GM19372 (cell line): Measurements from ENCODE around the gene AMY1B.
"Not testable (repeated sequence)": the region's sequence is repeated elsewhere in the genome, so short reads cannot be mapped to it uniquely, and the experiment has no call there.

Experiments
- ATAC-seq: cut with Tn5 transposase; IDR thresholded peaks from one replicate; pipeline ENCODE4 v1.9.1; 2021; ENCODE audit warnings: mild to moderate bottlenecking, low read depth, moderate library complexity; ENCODE audit not compliant: unreplicated experiment

The AMY1B gene

DNA sequence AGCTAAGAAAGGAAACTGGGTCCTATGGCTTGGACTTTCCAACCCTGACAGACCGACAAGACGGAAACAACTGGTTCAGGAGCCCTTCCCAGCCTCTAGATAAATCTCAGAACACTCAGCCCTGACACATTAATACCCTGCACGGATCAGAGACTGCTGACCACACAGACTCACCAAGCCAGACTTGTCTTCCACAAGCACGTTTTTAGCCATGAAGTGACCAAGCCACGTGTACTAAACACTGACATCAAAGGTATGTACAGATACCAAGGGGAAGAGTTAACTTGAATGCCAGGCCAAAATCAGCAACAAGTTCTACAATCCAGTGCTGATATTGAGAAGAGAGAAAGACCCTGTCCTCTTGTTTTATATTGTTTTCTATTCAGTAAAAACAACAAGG is at the start of gene AMY1B:
AMY1B (minus strand) TSS at position 101 of the 400 bp plus-strand sequence. CDS start 571 bp downstream, outside the sequence.
- ATAC-seq, result not testable (repeated sequence)

DNA sequence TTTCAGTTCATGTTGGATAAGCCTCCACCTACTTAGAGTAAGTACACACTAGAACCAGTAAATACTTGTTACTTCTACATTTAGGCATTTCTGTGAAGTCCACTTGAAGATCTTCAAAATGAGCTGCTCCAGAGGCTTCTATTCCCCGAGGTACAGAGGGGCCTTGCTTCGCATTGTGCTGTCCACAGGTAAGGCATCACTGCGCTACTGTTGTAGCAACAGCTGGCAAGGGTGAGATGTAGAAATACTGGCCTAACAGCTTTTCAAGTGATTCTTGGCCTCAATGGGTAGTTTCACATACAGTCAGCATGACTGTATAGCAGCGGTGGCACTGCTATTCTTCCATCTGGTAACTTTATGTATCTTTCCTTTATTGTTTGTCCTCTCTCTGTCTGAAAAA is 49.0 kb upstream of the AMY1B start:
- not testable (repeated sequence) for ATAC-seq

DNA sequence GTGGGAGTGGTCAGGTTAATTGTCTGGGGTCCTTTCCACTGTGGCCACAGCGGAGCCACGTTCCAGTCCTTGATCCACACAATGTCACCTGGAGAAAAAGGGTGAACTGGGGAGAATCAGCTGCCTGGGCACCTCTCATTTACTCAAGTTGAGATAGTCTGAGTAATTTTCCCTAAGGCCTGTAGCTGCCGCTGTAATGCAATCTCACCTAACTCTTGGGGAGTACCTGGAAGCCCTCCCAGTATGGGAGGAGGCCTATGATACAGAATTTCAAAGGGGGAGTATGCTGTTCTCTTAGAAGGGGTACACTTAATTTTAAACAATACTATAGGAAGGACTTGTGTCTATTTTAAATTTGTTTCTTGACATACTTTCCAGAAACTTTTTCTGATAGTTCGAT is 48.4 kb upstream of the AMY1B start:
- not testable (repeated sequence) for ATAC-seq

DNA sequence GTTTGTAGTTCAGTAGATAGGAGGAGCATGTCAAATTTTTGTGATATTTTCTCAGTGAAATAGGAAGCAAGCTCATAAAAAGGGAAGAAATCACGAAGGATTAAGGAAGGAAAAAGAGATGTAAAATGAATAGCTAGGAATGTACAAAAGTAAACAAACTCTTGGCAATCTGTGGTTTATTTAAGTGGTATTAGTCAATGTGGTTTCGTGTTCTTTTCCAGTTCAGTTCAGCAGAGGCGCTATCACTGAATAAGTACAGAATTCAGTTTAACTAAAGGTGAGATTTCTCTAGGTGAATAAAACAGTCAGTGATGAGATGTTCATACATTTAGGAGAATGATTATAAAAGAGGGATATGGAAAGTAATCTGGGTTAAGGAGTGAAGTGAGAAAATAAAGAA is 42.0 kb upstream of the AMY1B start:
- not testable (repeated sequence) for ATAC-seq

DNA sequence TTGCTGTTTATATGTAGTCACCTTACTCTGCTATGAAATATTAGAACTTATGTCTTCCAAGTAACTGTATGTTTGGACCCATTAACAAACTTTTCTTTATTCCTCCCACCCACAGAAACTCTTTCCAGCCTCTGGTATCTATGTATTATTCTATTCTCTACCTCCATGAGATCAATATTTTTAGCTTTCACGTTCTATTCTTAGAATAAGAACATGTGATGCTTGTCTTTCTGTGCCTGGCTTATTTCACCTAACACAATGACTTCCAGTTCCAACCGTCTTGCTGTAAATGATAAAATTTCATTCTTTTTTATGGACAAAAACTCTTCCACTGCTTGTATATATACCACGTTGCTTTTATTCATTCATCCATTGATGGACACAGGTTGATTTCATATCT is 39.3 kb upstream of the AMY1B start:
- ATAC-seq, result not testable (repeated sequence)

DNA sequence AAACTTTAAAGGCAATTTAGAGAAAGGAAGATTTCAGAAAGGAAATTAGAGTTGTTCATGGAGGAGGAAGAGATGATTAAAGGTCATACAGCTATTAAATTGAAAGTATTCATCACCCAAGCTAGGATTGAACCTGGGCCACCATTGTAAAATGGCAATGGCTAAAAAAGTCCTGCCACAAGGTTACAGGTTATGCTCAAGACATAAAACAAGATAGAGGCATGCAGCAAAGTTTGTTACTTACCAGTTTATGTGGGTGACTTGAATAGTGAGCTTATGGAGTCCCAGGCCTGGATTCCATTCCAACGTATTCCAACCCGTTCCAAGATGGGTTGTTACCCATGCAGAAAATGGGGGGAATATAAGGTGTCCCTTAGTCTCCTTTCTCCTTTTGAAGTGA is 25.5 kb upstream of the AMY1B start:
- ATAC-seq, result not testable (repeated sequence)

DNA sequence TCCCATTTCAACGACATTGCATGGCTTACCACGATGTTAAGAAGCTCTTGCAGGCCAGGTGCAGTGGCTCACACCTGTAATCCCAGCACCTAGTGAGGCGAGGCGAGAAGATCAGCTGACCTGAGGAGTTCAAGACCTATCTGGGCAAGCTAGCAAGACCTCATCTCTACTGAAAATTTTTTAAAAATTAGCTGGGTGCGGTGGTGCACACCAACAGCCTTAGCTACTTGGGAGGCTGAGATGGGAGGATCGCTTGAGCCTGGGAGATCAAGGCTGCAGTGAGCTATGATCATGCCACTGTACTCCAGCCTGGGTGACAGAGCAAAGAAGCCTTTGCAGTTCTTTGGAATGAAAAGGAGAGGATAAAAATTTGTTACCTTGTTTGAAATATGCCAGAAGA is 21.4 kb upstream of the AMY1B start:
- ATAC-seq, result not testable (repeated sequence)

DNA sequence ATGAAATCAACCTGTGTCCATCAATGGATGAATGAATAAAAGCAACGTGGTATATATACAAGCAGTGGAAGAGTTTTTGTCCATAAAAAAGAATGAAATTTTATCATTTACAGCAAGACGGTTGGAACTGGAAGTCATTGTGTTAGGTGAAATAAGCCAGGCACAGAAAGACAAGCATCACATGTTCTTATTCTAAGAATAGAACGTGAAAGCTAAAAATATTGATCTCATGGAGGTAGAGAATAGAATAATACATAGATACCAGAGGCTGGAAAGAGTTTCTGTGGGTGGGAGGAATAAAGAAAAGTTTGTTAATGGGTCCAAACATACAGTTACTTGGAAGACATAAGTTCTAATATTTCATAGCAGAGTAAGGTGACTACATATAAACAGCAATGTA is 14.4 kb upstream of the AMY1B start:
- not testable (repeated sequence) for ATAC-seq

DNA sequence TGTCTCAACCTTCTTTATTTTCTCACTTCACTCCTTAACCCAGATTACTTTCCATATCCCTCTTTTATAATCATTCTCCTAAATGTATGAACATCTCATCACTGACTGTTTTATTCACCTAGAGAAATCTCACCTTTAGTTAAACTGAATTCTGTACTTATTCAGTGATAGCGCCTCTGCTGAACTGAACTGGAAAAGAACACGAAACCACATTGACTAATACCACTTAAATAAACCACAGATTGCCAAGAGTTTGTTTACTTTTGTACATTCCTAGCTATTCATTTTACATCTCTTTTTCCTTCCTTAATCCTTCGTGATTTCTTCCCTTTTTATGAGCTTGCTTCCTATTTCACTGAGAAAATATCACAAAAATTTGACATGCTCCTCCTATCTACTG is 11.7 kb upstream of the AMY1B start:
- not testable (repeated sequence) for ATAC-seq

DNA sequence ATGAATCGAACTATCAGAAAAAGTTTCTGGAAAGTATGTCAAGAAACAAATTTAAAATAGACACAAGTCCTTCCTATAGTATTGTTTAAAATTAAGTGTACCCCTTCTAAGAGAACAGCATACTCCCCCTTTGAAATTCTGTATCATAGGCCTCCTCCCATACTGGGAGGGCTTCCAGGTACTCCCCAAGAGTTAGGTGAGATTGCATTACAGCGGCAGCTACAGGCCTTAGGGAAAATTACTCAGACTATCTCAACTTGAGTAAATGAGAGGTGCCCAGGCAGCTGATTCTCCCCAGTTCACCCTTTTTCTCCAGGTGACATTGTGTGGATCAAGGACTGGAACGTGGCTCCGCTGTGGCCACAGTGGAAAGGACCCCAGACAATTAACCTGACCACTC is 5.2 kb upstream of the AMY1B start:
- not testable (repeated sequence) for ATAC-seq

DNA sequence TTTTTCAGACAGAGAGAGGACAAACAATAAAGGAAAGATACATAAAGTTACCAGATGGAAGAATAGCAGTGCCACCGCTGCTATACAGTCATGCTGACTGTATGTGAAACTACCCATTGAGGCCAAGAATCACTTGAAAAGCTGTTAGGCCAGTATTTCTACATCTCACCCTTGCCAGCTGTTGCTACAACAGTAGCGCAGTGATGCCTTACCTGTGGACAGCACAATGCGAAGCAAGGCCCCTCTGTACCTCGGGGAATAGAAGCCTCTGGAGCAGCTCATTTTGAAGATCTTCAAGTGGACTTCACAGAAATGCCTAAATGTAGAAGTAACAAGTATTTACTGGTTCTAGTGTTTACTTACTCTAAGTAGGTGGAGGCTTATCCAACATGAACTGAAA is 4.7 kb upstream of the AMY1B start:
- not testable (repeated sequence) for ATAC-seq

DNA sequence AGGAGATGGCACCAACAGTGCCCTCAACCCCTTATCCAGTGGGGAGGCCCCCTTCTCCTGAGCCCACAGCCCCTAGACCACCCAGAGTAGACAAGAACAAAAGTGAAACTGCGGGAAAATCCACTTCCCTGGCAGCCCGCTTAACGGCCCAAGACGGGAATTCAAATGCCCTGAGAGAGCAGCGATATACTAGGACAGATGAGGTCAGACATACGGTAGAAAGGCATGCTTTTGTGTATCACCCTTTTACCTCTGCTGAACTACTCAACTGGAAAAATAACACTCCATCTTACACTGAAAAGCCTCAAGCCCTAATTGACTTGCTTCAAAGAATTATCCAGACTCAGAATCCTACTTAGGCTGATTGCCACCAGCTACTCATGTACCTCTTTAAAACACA is 1.4 kb upstream of the AMY1B start:
- ATAC-seq, result not testable (repeated sequence)

DNA sequence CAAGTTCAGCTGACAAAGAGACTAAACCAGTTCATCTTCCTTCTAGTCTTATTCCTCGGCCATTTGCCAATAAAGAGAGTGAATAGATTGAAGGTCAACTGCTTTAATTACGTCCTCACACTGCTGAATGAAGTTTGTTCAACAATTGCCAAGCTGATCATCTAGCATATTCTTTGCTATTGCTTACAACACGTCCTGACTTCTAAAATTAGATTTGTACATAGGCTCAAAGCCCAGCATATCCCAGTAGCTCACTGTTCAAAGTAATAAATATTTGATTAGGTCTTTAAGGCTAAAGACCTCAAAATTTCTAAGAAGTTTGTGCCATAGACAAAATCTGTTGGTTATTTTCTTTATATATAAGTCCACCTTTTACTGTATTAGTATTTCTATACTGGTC is 19.7 kb downstream of the AMY1B start:
- ATAC-seq, result not testable (repeated sequence)

DNA sequence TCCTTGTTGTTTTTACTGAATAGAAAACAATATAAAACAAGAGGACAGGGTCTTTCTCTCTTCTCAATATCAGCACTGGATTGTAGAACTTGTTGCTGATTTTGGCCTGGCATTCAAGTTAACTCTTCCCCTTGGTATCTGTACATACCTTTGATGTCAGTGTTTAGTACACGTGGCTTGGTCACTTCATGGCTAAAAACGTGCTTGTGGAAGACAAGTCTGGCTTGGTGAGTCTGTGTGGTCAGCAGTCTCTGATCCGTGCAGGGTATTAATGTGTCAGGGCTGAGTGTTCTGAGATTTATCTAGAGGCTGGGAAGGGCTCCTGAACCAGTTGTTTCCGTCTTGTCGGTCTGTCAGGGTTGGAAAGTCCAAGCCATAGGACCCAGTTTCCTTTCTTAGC is 40.5 kb downstream of the AMY1B start, which contains the start of gene AMY1A:
AMY1A (plus strand) TSS at position 301 of the 400 bp plus-strand sequence. CDS start 571 bp downstream, outside the sequence.
- ATAC-seq, result not testable (repeated sequence)

DNA sequence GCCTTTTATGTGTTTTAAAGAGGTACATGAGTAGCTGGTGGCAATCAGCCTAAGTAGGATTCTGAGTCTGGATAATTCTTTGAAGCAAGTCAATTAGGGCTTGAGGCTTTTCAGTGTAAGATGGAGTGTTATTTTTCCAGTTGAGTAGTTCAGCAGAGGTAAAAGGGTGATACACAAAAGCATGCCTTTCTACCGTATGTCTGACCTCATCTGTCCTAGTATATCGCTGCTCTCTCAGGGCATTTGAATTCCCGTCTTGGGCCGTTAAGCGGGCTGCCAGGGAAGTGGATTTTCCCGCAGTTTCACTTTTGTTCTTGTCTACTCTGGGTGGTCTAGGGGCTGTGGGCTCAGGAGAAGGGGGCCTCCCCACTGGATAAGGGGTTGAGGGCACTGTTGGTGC is 41.9 kb downstream of the AMY1B start:
- ATAC-seq, result not testable (repeated sequence)

DNA sequence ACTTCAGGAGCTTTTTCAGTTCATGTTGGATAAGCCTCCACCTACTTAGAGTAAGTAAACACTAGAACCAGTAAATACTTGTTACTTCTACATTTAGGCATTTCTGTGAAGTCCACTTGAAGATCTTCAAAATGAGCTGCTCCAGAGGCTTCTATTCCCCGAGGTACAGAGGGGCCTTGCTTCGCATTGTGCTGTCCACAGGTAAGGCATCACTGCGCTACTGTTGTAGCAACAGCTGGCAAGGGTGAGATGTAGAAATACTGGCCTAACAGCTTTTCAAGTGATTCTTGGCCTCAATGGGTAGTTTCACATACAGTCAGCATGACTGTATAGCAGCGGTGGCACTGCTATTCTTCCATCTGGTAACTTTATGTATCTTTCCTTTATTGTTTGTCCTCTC is 45.1 kb downstream of the AMY1B start:
- not testable (repeated sequence) for ATAC-seq

DNA sequence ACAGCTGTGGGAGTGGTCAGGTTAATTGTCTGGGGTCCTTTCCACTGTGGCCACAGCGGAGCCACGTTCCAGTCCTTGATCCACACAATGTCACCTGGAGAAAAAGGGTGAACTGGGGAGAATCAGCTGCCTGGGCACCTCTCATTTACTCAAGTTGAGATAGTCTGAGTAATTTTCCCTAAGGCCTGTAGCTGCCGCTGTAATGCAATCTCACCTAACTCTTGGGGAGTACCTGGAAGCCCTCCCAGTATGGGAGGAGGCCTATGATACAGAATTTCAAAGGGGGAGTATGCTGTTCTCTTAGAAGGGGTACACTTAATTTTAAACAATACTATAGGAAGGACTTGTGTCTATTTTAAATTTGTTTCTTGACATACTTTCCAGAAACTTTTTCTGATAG is 45.7 kb downstream of the AMY1B start:
- ATAC-seq, result not testable (repeated sequence)

DNA sequence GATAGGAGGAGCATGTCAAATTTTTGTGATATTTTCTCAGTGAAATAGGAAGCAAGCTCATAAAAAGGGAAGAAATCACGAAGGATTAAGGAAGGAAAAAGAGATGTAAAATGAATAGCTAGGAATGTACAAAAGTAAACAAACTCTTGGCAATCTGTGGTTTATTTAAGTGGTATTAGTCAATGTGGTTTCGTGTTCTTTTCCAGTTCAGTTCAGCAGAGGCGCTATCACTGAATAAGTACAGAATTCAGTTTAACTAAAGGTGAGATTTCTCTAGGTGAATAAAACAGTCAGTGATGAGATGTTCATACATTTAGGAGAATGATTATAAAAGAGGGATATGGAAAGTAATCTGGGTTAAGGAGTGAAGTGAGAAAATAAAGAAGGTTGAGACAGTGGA is 52.1 kb downstream of the AMY1B start:
- ATAC-seq, result not testable (repeated sequence)

DNA sequence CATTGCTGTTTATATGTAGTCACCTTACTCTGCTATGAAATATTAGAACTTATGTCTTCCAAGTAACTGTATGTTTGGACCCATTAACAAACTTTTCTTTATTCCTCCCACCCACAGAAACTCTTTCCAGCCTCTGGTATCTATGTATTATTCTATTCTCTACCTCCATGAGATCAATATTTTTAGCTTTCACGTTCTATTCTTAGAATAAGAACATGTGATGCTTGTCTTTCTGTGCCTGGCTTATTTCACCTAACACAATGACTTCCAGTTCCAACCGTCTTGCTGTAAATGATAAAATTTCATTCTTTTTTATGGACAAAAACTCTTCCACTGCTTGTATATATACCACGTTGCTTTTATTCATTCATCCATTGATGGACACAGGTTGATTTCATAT is 54.8 kb downstream of the AMY1B start:
- ATAC-seq, result not testable (repeated sequence)
